Measurements from ENCODE around the gene CNOT3. TPM values are rescaled to one million over a fixed set of nuclear protein-coding genes. Genes with fewer than 3 reads are reported as not detected.

The CNOT3 gene
- total and polyA plus RNA-seq, 2 of the 13 experiments (the other 11 are each of a cell fraction or from before 2014, with no cell fraction given): 4.3 to 5.8 TPM

DNA sequence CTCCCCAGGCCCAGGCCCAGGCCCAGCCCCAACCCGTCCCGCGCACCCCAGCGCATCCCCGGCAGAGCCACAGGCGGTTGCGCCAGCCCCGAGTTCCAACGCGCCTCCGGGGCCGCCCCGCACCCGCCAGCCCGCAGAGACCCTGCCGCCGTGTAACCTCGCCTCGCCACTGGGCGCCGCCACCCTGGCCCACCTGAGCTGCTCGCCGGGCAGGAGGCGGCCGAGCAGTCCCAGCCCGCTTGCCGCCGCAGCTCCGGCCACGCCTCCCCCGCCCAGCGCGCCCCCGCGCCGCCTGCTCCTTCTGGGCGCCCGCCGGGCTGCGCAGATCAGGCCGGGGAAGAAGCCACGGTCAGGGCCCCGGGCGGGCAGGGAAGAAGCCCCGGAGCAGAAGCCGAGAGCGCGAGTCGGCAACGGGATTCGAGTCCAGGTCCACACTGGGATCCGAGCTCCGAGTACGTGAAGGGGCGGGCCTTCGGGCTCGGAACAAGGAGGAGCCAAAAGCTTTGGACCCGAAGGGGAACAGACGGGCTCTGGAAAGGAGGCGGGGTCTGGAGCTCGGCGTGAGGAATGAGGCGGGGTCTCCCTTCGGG lies 51.7 kb downstream of the CNOT3 start, which contains the start of gene MBOAT7:
Gene MBOAT7 (minus strand): TSS at position 436 of the 590 bp plus-strand sequence. CDS start 1,072 bp downstream, outside the sequence.
- Histone ChIP-seq H3K9me3 (ENCODE audit: low read length) (no peaks in the 10 kb centered on the region), H3K4me1 (ENCODE audit: insufficient read depth, low read length) (peaks cover 40% of the 10 kb centered on the region), H3K27ac (ENCODE audit: extremely low read length, insufficient read depth, low read length) (peak within 1 kb of the TSS; percentile 96), H3K4me2 (ENCODE audit: low read depth, low read length) (peak within 1 kb of the TSS; percentile 95), H4K20me1 (ENCODE audit: insufficient read depth, low read length) (no peaks in the 10 kb centered on the region), H3K79me2 (ENCODE audit: insufficient read depth, low read length) (peaks cover 28% of the 10 kb centered on the region), H3K9ac (ENCODE audit: insufficient read depth, low read depth, low read length) (peak within 1 kb of the TSS; percentile 92), H3K36me3 (replicated peaks in 1 of 2; ENCODE audit: control insufficient read depth in 1 of 2, insufficient read depth in 2 of 2, low read length in 2 of 2) (peaks cover 6 to 22% of the 10 kb centered on the region in 2 experiments; a peak in 4 of 5 replicates), H2AFZ (ENCODE audit: low read length) (no peak within 1 kb of the TSS), H3K4me3 (replicated peaks in 1 of 3; ENCODE audit: insufficient read depth in 1 of 3, low read depth in 2 of 3, low read length in 3 of 3) (peak within 1 kb of the TSS; percentile 73 to 88 (median 74)), H3K27me3 (ENCODE audit: control insufficient read depth in 1 of 2, insufficient read depth in 2 of 2, low read length in 2 of 2) (no peaks in the 10 kb centered on the region)
- in situ Hi-C loops (cut with HindIII; ENCODE audit: extremely low pct_ligation_motif_present, low pct_unique_long_range_greater_than_20kb): no loop called here
- 0% methylated on average over 27 of the region's 64 CpGs for WGBS (ENCODE audit: low lambda C conversion rate)
- POLR2A ChIA-PET: interaction anchor here (0.6 to 4.9 kb wide), 22 partner anchors 12 to 1465 kb away, joined by 3 to 306 read pairs (median 5); partner anchors contain the start of genes CNOT3, LENG1, LENG9 and MYADM
- intact Hi-C loops (cut with micrococcal nuclease; ENCODE audit: unreplicated experiment): no loop called here
- no peak for DNase-seq (ENCODE audit: low spot score)
- BruUV-seq (replicated peaks): no TSS peak
- peak; percentile 67 for ATAC-seq
- CTCF ChIA-PET (ENCODE audit: low intra/inter-chr PET ratio, low total read pairs): interaction anchor here (2.0 kb wide), 1 partner anchor 42 kb away, joined by 7 read pairs; no protein-coding TSS in a partner anchor
- FAIRE-seq: no peak
- TF ChIP-seq, protein P1, sequence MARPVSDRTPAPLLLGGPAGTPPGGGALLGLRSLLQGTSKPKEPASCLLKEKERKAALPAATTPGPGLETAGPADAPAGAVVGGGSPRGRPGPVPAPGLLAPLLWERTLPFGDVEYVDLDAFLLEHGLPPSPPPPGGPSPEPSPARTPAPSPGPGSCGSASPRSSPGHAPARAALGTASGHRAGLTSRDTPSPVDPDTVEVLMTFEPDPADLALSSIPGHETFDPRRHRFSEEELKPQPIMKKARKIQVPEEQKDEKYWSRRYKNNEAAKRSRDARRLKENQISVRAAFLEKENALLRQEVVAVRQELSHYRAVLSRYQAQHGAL (CRISPR knock-in tag; IDR thresholded peaks at IDR 0.05; ENCODE audit: not compliant biosample characterization): no peak
- TF ChIP-seq, protein P2, sequence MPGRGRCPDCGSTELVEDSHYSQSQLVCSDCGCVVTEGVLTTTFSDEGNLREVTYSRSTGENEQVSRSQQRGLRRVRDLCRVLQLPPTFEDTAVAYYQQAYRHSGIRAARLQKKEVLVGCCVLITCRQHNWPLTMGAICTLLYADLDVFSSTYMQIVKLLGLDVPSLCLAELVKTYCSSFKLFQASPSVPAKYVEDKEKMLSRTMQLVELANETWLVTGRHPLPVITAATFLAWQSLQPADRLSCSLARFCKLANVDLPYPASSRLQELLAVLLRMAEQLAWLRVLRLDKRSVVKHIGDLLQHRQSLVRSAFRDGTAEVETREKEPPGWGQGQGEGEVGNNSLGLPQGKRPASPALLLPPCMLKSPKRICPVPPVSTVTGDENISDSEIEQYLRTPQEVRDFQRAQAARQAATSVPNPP (CRISPR knock-in tag; IDR thresholded peaks at IDR 0.05): peak; percentile 49; the same call in 1 of the 2 replicates
- peak; percentile 81 for TF ChIP-seq ZNF607 (CRISPR knock-in tag; IDR thresholded peaks at IDR 0.05; ENCODE audit: borderline replicate concordance)
- no peak for TF ChIP-seq ZNF709 (CRISPR knock-in tag; IDR thresholded peaks at IDR 0.05)
- TF ChIP-seq NFRKB (IDR thresholded peaks at IDR 0.05): no peak
- TF ChIP-seq, protein P3, sequence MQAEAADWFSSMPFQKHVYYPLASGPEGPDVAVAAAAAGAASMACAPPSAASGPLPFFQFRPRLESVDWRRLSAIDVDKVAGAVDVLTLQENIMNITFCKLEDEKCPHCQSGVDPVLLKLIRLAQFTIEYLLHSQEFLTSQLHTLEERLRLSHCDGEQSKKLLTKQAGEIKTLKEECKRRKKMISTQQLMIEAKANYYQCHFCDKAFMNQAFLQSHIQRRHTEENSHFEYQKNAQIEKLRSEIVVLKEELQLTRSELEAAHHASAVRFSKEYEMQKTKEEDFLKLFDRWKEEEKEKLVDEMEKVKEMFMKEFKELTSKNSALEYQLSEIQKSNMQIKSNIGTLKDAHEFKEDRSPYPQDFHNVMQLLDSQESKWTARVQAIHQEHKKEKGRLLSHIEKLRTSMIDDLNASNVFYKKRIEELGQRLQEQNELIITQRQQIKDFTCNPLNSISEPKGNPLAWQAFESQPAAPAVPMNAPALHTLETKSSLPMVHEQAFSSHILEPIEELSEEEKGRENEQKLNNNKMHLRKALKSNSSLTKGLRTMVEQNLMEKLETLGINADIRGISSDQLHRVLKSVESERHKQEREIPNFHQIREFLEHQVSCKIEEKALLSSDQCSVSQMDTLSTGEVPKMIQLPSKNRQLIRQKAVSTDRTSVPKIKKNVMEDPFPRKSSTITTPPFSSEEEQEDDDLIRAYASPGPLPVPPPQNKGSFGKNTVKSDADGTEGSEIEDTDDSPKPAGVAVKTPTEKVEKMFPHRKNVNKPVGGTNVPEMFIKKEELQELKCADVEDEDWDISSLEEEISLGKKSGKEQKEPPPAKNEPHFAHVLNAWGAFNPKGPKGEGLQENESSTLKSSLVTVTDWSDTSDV (CRISPR knock-in tag; IDR thresholded peaks at IDR 0.05): no peak
- TF ChIP-seq PCBP1 (IDR thresholded peaks at IDR 0.05; ENCODE audit: borderline replicate concordance, low read depth, low read length): no peak
- TF ChIP-seq SRF (IDR thresholded peaks at IDR 0.05; ENCODE audit: low read depth, low read length): no peak
- no peak for TF ChIP-seq RFX1 (IDR thresholded peaks at IDR 0.05)
- no peak for TF ChIP-seq MAFK (conservative IDR thresholded peaks at IDR 0.05 in 1 of 2, IDR thresholded peaks at IDR 0.05 in 1 of 2; ENCODE audit: low read length in 2 of 2)
- TF ChIP-seq MAZ (IDR thresholded peaks at IDR 0.05; ENCODE audit: borderline replicate concordance, low read depth, low read length): no peak; the same call in 1 of the 2 replicates
- peak; percentile 98 for TF ChIP-seq MAZ (CRISPR knock-in tag; IDR thresholded peaks at IDR 0.05; ENCODE audit: low read depth)
- TF ChIP-seq DNMT1 (CRISPR knock-in tag; IDR thresholded peaks at IDR 0.05): peak; percentile 82; the same call in 1 of the 2 replicates
- TF ChIP-seq MED1 (CRISPR knock-in tag; IDR thresholded peaks at IDR 0.05): no peak
- TF ChIP-seq, protein P4, sequence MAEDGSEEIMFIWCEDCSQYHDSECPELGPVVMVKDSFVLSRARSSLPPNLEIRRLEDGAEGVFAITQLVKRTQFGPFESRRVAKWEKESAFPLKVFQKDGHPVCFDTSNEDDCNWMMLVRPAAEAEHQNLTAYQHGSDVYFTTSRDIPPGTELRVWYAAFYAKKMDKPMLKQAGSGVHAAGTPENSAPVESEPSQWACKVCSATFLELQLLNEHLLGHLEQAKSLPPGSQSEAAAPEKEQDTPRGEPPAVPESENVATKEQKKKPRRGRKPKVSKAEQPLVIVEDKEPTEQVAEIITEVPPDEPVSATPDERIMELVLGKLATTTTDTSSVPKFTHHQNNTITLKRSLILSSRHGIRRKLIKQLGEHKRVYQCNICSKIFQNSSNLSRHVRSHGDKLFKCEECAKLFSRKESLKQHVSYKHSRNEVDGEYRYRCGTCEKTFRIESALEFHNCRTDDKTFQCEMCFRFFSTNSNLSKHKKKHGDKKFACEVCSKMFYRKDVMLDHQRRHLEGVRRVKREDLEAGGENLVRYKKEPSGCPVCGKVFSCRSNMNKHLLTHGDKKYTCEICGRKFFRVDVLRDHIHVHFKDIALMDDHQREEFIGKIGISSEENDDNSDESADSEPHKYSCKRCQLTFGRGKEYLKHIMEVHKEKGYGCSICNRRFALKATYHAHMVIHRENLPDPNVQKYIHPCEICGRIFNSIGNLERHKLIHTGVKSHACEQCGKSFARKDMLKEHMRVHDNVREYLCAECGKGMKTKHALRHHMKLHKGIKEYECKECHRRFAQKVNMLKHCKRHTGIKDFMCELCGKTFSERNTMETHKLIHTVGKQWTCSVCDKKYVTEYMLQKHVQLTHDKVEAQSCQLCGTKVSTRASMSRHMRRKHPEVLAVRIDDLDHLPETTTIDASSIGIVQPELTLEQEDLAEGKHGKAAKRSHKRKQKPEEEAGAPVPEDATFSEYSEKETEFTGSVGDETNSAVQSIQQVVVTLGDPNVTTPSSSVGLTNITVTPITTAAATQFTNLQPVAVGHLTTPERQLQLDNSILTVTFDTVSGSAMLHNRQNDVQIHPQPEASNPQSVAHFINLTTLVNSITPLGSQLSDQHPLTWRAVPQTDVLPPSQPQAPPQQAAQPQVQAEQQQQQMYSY (CRISPR knock-in tag; IDR thresholded peaks at IDR 0.05): peak; percentile 96

Measured in HepG2 (cell line).